HG03457 (cell line): ENCODE data around the gene TREML4.

Experiments
- ATAC-seq: cut with Tn5 transposase; IDR thresholded peaks from one replicate; pipeline ENCODE4 v1.9.1; 2021; ENCODE audit warnings: moderate number of reproducible peaks; ENCODE audit not compliant: unreplicated experiment

TREML4 gene

GRCh38 chr6:41283600-41283999 lies 55.5 kb downstream of the TREML4 start:
- ATAC-seq = no peak

- ATAC-seq = no peak
Measured at GRCh38 chr6:41284726-41285125, 56.6 kb downstream of the TREML4 start.

- no peak for ATAC-seq
Measured at GRCh38 chr6:41286544-41287346, 58.6 kb downstream of the TREML4 start, which contains the start of gene TREM1. TSS of gene TREM1 (minus strand) at chr6:41286682. CDS start at chr6:41286655, 27 bp downstream.

- ATAC-seq = no peak
Measured at GRCh38 chr6:41288030-41288753, 60.0 kb downstream of the TREML4 start.
